ENCODE results near the gene DENND1B.

- TF ChIP-seq CTCF (optimal IDR thresholded peaks at IDR 0.05 in 1 of 3, IDR thresholded peaks at IDR 0.05 in 1 of 3, conservative IDR thresholded peaks at IDR 0.05 in 1 of 3; ENCODE audit: extremely low read depth in 1 of 3, insufficient read depth in 2 of 3, low read length in 3 of 3) (no peak), EZH2 (IDR thresholded peaks at IDR 0.05; ENCODE audit: low read length) (no peak)
These were observed 6.0 kb downstream of the DENND1B start for GRCh38 chr1:197769287-197769686.
